Prostate gland (tissue), 2 donors: Measurements from ENCODE around the gene NTM. TPM values are rescaled to one million over a fixed set of nuclear protein-coding genes. Genes with fewer than 3 reads are reported as not detected.

Source experiments
- DNase-seq: peaks from one replicate; pipeline ENCODE4 v3.0.0-alpha.2; 2019; ENCODE audit warnings: low spot score
- H3K27ac ChIP-seq, 2 donors: fragments of 200-600 bp; sonication (generic); 2 replicates each; pipeline ENCODE4 v1.5.1; 2017 to 2019
- H3K27me3 ChIP-seq: fragments of 200-600 bp; sonication (generic); replicated peaks from 2 replicates; pipeline ENCODE4 v1.5.1; 2019; ENCODE audit not compliant: insufficient read depth
- H3K36me3 ChIP-seq, 2 donors: fragments of 200-600 bp; sonication (generic); 1 replicate in 1 of 2; 2 replicates in 1 of 2; pipeline versions ENCODE4 v1.5.1 to v1.8.1; 2017 to 2019
- H3K4me1 ChIP-seq: fragments of 200-600 bp; sonication (generic); replicated peaks from 2 replicates; pipeline ENCODE4 v1.5.1; 2019
- H3K4me3 ChIP-seq, 2 donors: fragments of 200-600 bp; sonication (generic); 2 replicates each; pipeline ENCODE4 v1.5.1; 2017 to 2019
- H3K9me3 ChIP-seq: fragments of 200-600 bp; sonication (generic); 2 replicates; pipeline ENCODE4 v1.5.1; 2017
- POLR2A ChIP-seq: fragments of 450-650 bp; IDR thresholded peaks from one replicate; pipeline ENCODE4 v1.6.1; 2016; ENCODE audit warnings: antibody characterized with exemption, mild to moderate bottlenecking
- POLR2AphosphoS5 ChIP-seq: sonication (generic); formaldehyde crosslinking; IDR thresholded peaks from one replicate; pipeline ENCODE4 v1.6.1; 2017; ENCODE audit warnings: antibody characterized with exemption
- WGBS: methylation state at CpG from one replicate; pipeline ENCODE4 v1.1.5; 2018; 5-methylcytosine and 5-hydroxymethylcytosine counted together
- intact Hi-C: fragments of 100-400 bp; cut with DNase I; formaldehyde crosslinking; loops from one replicate; pipeline ENCODE4 v1.14.2; 2022
- total RNA-seq, 2 donors: library from RNA; depleted of rRNA; stranded (reverse); fragments of >200 nt; gene quantifications; one replicate each; pipeline ENCODE4 v1.1.0, GENCODE V29; 2016
- TF ChIP-seq, protein P1 (sequence below), 4 experiments: fragments of 200-600 bp in 2 of 4; fragments of 450-650 bp in 2 of 4; sonication (generic) in 2 of 4; IDR thresholded peaks; 1 replicate in 3 of 4; 2 replicates in 1 of 4; pipeline ENCODE4 v1.5.1; 2016 to 2019; ENCODE audit warnings: antibody characterized with exemption in 4 of 4, mild to moderate bottlenecking in 2 of 4, moderate library complexity in 2 of 4

The NTM gene
- total RNA-seq, 2 donors from 2014 or later, result 7.4 TPM; not detected in 1

- Histone ChIP-seq H3K4me3 (no peak overlapping the region), H3K27me3 (no peaks in the 10 kb centered on the region), H3K9me3 (no peaks in the 10 kb centered on the region), H3K4me1 (no peaks in the 10 kb centered on the region), H3K27ac (no peak overlapping the region), H3K36me3 (no peaks in the 10 kb centered on the region)
- DNase-seq, result no peak
- TF ChIP-seq, protein P1, sequence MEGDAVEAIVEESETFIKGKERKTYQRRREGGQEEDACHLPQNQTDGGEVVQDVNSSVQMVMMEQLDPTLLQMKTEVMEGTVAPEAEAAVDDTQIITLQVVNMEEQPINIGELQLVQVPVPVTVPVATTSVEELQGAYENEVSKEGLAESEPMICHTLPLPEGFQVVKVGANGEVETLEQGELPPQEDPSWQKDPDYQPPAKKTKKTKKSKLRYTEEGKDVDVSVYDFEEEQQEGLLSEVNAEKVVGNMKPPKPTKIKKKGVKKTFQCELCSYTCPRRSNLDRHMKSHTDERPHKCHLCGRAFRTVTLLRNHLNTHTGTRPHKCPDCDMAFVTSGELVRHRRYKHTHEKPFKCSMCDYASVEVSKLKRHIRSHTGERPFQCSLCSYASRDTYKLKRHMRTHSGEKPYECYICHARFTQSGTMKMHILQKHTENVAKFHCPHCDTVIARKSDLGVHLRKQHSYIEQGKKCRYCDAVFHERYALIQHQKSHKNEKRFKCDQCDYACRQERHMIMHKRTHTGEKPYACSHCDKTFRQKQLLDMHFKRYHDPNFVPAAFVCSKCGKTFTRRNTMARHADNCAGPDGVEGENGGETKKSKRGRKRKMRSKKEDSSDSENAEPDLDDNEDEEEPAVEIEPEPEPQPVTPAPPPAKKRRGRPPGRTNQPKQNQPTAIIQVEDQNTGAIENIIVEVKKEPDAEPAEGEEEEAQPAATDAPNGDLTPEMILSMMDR (IDR thresholded peaks at IDR 0.05), result no peak
- no peak for TF ChIP-seq POLR2A
- TF ChIP-seq POLR2AphosphoS5, result no peak
- WGBS, result 88% methylated on average over 5 of the region's 5 CpGs
- intact Hi-C loops, result no loop called here
These were observed 213.0 kb downstream of the NTM start for GRCh38 chr11:131583421-131583820.

GRCh38 chr11:131583938-131584337 lies 213.5 kb downstream of the NTM start:
- no peaks in the 10 kb centered on the region for H3K36me3 ChIP-seq
- no peak overlapping the region for H3K27ac ChIP-seq
- DNase-seq, result no peak
- TF ChIP-seq, protein P1 (IDR thresholded peaks at IDR 0.05), result no peak
- TF ChIP-seq POLR2AphosphoS5 (no peak), POLR2A (no peak)
- WGBS, result 73% methylated on average over 6 of the region's 6 CpGs
- no peaks in the 10 kb centered on the region for H3K9me3 ChIP-seq
- H3K27me3 ChIP-seq, result no peaks in the 10 kb centered on the region
- intact Hi-C loops, result no loop called here
- no peak overlapping the region for H3K4me3 ChIP-seq
- H3K4me1 ChIP-seq, result no peaks in the 10 kb centered on the region

- intact Hi-C loops, result no loop called here
- TF ChIP-seq POLR2A, result no peak
- no peak for TF ChIP-seq POLR2AphosphoS5
- TF ChIP-seq, protein P1 (IDR thresholded peaks at IDR 0.05), result no peak
- no peaks in the 10 kb centered on the region for H3K36me3 ChIP-seq
- H3K9me3 ChIP-seq, result no peaks in the 10 kb centered on the region
- no peak overlapping the region for H3K4me3 ChIP-seq
- 60% methylated on average over 24 of the region's 24 CpGs for WGBS
- no peaks in the 10 kb centered on the region for H3K4me1 ChIP-seq
- no peaks in the 10 kb centered on the region for H3K27me3 ChIP-seq
- no peak overlapping the region for H3K27ac ChIP-seq
- DNase-seq, result no peak
These were observed 214.6 kb downstream of the NTM start for GRCh38 chr11:131584785-131585592.

DNA sequence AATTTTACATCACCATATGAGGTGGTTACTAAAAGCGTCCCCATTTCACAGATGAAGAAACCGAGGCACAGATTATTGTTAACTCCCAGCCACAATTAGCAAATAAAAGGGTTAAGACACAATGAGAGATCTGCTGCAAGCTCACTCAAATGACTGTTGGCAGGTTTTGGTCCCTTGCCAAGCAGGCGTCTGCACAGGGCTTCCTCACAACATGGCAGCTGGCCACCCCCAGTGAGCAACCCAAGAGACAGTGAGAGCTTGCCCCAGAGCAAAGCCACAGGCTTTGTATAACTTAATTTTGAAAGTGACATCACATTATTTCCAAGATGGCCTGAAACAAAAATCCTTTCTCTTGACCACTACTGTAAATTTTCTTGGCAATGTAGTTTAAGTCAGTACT lies 217.6 kb downstream of the NTM start:
- Histone ChIP-seq H3K27ac (no peak overlapping the region), H3K4me1 (no peaks in the 10 kb centered on the region), H3K36me3 (no peaks in the 10 kb centered on the region), H3K27me3 (no peaks in the 10 kb centered on the region), H3K9me3 (no peaks in the 10 kb centered on the region), H3K4me3 (no peak overlapping the region)
- intact Hi-C loops, result no loop called here
- WGBS, result 69% methylated on average over 3 of the region's 3 CpGs
- TF ChIP-seq, protein P1 (IDR thresholded peaks at IDR 0.05), result no peak
- TF ChIP-seq POLR2AphosphoS5 (no peak), POLR2A (no peak)
- no peak for DNase-seq

DNA sequence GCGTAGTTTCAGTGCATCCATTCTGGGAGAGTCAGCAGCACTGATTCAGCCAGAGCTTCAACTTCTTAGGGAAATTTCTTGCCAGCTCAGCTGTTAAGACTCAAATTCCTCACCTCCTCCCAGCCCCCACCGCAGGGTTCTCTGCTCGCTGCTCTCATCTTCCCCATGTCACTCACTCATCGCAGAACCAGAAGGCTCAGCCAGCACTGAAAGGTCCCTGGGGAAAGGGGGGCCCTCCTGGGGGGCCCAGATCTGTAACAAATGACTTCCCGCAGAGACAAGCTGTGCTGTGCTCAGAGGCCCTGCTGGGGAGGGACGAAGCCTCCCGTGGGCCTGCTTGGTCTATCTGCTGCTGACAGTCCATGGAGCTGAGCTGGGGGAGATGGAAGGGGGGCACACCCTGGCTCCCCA lies 220.6 kb downstream of the NTM start:
- no peak overlapping the region for H3K4me3 ChIP-seq
- H3K4me1 ChIP-seq, result no peaks in the 10 kb centered on the region
- no peak for TF ChIP-seq POLR2A
- TF ChIP-seq, protein P1 (IDR thresholded peaks at IDR 0.05), result no peak
- no peak for TF ChIP-seq POLR2AphosphoS5
- H3K27me3 ChIP-seq, result no peaks in the 10 kb centered on the region
- 59% methylated on average over 7 of the region's 7 CpGs for WGBS
- H3K27ac ChIP-seq, result no peak overlapping the region
- intact Hi-C loops, result no loop called here
- no peak for DNase-seq
- no peaks in the 10 kb centered on the region for H3K9me3 ChIP-seq
- H3K36me3 ChIP-seq, result no peaks in the 10 kb centered on the region
